SW 1271 (cell line): ENCODE measurements around the gene TNFRSF21.
"Not testable (repeated sequence)": the region's sequence is repeated elsewhere in the genome, so short reads cannot be mapped to it uniquely, and the experiment has no call there.

Experiments used
- DNase-seq, 2 experiments: peaks; one replicate each; lab custom pipeline; 2025; lab: John Stamatoyannopoulos, UW

TNFRSF21 gene

GRCh38 chr6:47321577-47321976, 11.9 kb upstream of the TNFRSF21 start:
- DNase-seq: no peak

GRCh38 chr6:47319867-47320266, 10.2 kb upstream of the TNFRSF21 start:
- DNase-seq: no peak

GRCh38 chr6:47319382-47319781, 9.7 kb upstream of the TNFRSF21 start:
- DNase-seq: no peak

- no peak for DNase-seq
These were observed 8.7 kb upstream of the TNFRSF21 start for GRCh38 chr6:47318236-47318989.

- DNase-seq: not testable (repeated sequence)
These were observed 5.5 kb upstream of the TNFRSF21 start for GRCh38 chr6:47315181-47315580.

GRCh38 chr6:47310131-47310480, 401 bp upstream of the TNFRSF21 start:
- DNase-seq: no peak

GRCh38 chr6:47308552-47309290, 984 bp downstream of the TNFRSF21 start:
- peak in 1 of 2 experiments; percentile 28 for DNase-seq

- no peak for DNase-seq
These were observed 1.5 kb downstream of the TNFRSF21 start for GRCh38 chr6:47308198-47308517.

- no peak for DNase-seq
These were observed 2.1 kb downstream of the TNFRSF21 start for GRCh38 chr6:47307362-47308197.

- DNase-seq: no peak
These were observed 2.8 kb downstream of the TNFRSF21 start for GRCh38 chr6:47306887-47307286.

- DNase-seq: no peak
These were observed 5.8 kb downstream of the TNFRSF21 start for GRCh38 chr6:47303861-47304260.

GRCh38 chr6:47303342-47303741, 6.4 kb downstream of the TNFRSF21 start:
- no peak for DNase-seq

- DNase-seq: no peak
These were observed 7.7 kb downstream of the TNFRSF21 start for GRCh38 chr6:47302043-47302442.

- no peak for DNase-seq
These were observed 8.3 kb downstream of the TNFRSF21 start for GRCh38 chr6:47301441-47301840.

GRCh38 chr6:47300417-47300816, 9.3 kb downstream of the TNFRSF21 start:
- no peak for DNase-seq

- DNase-seq: no peak
These were observed 9.7 kb downstream of the TNFRSF21 start for GRCh38 chr6:47299965-47300364.

- DNase-seq: no peak
These were observed 11.2 kb downstream of the TNFRSF21 start for GRCh38 chr6:47298475-47298874.

GRCh38 chr6:47294990-47295389, 14.7 kb downstream of the TNFRSF21 start:
- DNase-seq: no peak

- DNase-seq: peak in 1 of 2 experiments; percentile 24
These were observed 16.8 kb downstream of the TNFRSF21 start for GRCh38 chr6:47292944-47293343.

- DNase-seq: no peak
These were observed 17.7 kb downstream of the TNFRSF21 start for GRCh38 chr6:47292027-47292426.

- DNase-seq: no peak
These were observed 19.4 kb downstream of the TNFRSF21 start for GRCh38 chr6:47290124-47290834.
